Measurements from ENCODE around the gene USP24. TPM values are rescaled to one million over a fixed set of nuclear protein-coding genes. Genes with fewer than 3 reads are reported as not detected.

The USP24 gene
- total and polyA plus RNA-seq, 2 donors (not counting 1 experiment from before 2014, with no cell fraction given), result 18.9 to 152 TPM

DNA sequence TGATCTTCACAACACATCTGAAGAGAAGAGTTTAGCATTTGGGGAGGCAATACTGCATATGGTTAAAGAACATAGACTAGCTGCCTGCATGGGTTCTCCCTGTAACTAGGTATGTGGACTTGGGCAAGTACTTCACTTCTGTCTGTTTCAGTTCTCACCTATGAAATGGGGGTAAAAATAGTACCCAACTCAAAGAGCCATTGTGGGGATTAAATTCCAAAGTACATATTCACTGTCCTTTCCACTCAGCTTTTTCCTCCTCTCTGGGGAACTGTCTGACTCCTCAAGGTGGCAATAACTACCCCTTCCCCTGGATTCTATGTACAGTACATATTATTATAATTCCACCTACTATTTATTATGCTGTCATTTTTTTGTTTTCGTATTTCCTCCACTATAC, 44.7 kb downstream of the USP24 start:
- H2AFZ ChIP-seq (ENCODE audit: insufficient read depth, low read depth, low read length, poor library complexity, severe bottlenecking), result no peak overlapping the region
- H3K79me2 ChIP-seq (ENCODE audit: control insufficient read depth, insufficient read depth, low read length), result peaks cover 6% of the 10 kb centered on the region
- no peaks in the 10 kb centered on the region for H3K9me3 ChIP-seq (ENCODE audit: control extremely low read depth in 1 of 3, control insufficient read depth in 2 of 3, insufficient read depth in 1 of 3, low read length in 2 of 3)
- no CpG with 5 or more reads among the region's 1 CpG for WGBS (ENCODE audit: insufficient coverage)
- H4K20me1 ChIP-seq (ENCODE audit: control insufficient read depth, insufficient read depth, low read length, poor library complexity, severe bottlenecking), result peaks cover 9% of the 10 kb centered on the region
- ATAC-seq (ENCODE audit: low read depth) (no peak), DNase-seq (no peak)
- ChIA-PET POLR2A (no interaction called here), CTCF (no interaction called here)
- H3K4me3 ChIP-seq (ENCODE audit: control extremely low read depth in 1 of 5, extremely low read depth in 1 of 5, insufficient read depth in 1 of 5, low read depth in 2 of 5, low read length in 4 of 5), result no peak overlapping the region
- H3K27me3 ChIP-seq (replicated peaks in 1 of 4; ENCODE audit: control extremely low read depth in 1 of 4, control insufficient read depth in 3 of 4, insufficient read depth in 4 of 4, low read length in 3 of 4), result no peaks in the 10 kb centered on the region
- intact Hi-C loops (cut with micrococcal nuclease), result no loop called here
- peaks cover 9 to 73% of the 10 kb centered on the region in 2 experiments for H3K36me3 ChIP-seq (replicated peaks in 1 of 2; ENCODE audit: control extremely low read depth in 1 of 2, control insufficient read depth in 1 of 2, extremely low read depth in 1 of 2, insufficient read depth in 2 of 2, low read length in 1 of 2)
- Mint-ChIP-seq H3K27me3 (no peaks in the 10 kb centered on the region), H3K27ac (peak overlapping the region; percentile 32), H3K4me1 (peaks cover 3% of the 10 kb centered on the region), H3K4me3 (no peak overlapping the region), H3K9me3 (ENCODE audit: insufficient read depth) (no peaks in the 10 kb centered on the region)
- H3K27ac ChIP-seq (ENCODE audit: low read length in 2 of 2), result no peak overlapping the region
- H3K4me2 ChIP-seq (replicated peaks; ENCODE audit: low read depth, low read length, poor library complexity, severe bottlenecking), result no peak overlapping the region
- no peak overlapping the region for H3K9ac ChIP-seq (ENCODE audit: low read length)
- H3K4me1 ChIP-seq (ENCODE audit: control insufficient read depth in 2 of 2, insufficient read depth in 2 of 2, low read length in 2 of 2), result no peaks in the 10 kb centered on the region
- TF ChIP-seq, protein P1, sequence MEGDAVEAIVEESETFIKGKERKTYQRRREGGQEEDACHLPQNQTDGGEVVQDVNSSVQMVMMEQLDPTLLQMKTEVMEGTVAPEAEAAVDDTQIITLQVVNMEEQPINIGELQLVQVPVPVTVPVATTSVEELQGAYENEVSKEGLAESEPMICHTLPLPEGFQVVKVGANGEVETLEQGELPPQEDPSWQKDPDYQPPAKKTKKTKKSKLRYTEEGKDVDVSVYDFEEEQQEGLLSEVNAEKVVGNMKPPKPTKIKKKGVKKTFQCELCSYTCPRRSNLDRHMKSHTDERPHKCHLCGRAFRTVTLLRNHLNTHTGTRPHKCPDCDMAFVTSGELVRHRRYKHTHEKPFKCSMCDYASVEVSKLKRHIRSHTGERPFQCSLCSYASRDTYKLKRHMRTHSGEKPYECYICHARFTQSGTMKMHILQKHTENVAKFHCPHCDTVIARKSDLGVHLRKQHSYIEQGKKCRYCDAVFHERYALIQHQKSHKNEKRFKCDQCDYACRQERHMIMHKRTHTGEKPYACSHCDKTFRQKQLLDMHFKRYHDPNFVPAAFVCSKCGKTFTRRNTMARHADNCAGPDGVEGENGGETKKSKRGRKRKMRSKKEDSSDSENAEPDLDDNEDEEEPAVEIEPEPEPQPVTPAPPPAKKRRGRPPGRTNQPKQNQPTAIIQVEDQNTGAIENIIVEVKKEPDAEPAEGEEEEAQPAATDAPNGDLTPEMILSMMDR (IDR thresholded peaks at IDR 0.05), result no peak
- TF ChIP-seq EZH2 (IDR thresholded peaks at IDR 0.05; ENCODE audit: borderline replicate concordance, insufficient read depth, low read depth, low read length, poor library complexity, severe bottlenecking), result no peak

DNA sequence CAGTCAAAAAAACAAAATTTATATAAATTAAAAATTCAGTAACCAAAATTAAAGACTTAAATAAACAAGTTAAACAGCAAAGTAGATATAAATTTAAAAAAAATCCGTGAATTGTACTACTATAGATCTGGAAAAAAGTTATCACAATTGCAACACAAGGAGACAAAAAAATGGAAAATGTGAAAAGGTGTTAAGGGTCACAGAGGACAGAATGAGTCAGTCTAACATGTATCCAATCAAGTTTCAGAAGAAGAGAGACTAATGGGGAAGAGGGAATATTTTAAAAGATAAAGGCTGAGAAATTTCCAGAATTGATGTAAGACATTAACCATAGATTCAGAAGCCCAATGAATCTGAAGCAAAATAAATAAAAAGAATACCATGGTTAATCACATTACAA, 46.0 kb downstream of the USP24 start:
- no CpG with 5 or more reads among the region's 1 CpG for WGBS (ENCODE audit: insufficient coverage)
- Histone ChIP-seq H3K4me3 (ENCODE audit: control extremely low read depth in 1 of 5, extremely low read depth in 1 of 5, insufficient read depth in 1 of 5, low read depth in 2 of 5, low read length in 4 of 5) (no peak overlapping the region), H3K4me2 (replicated peaks; ENCODE audit: low read depth, low read length, poor library complexity, severe bottlenecking) (no peak overlapping the region), H3K79me2 (ENCODE audit: control insufficient read depth, insufficient read depth, low read length) (peaks cover 4% of the 10 kb centered on the region), H3K36me3 (replicated peaks in 1 of 2; ENCODE audit: control extremely low read depth in 1 of 2, control insufficient read depth in 1 of 2, extremely low read depth in 1 of 2, insufficient read depth in 2 of 2, low read length in 1 of 2) (peaks cover 9 to 78% of the 10 kb centered on the region in 2 experiments), H3K27ac (ENCODE audit: low read length in 2 of 2) (no peak overlapping the region), H4K20me1 (ENCODE audit: control insufficient read depth, insufficient read depth, low read length, poor library complexity, severe bottlenecking) (peaks cover 3% of the 10 kb centered on the region), H2AFZ (ENCODE audit: insufficient read depth, low read depth, low read length, poor library complexity, severe bottlenecking) (no peak overlapping the region), H3K9ac (ENCODE audit: low read length) (no peak overlapping the region), H3K9me3 (ENCODE audit: control extremely low read depth in 1 of 3, control insufficient read depth in 2 of 3, insufficient read depth in 1 of 3, low read length in 2 of 3) (no peaks in the 10 kb centered on the region), H3K4me1 (ENCODE audit: control insufficient read depth in 2 of 2, insufficient read depth in 2 of 2, low read length in 2 of 2) (no peaks in the 10 kb centered on the region), H3K27me3 (replicated peaks in 1 of 4; ENCODE audit: control extremely low read depth in 1 of 4, control insufficient read depth in 3 of 4, insufficient read depth in 4 of 4, low read length in 3 of 4) (no peaks in the 10 kb centered on the region)
- ChIA-PET CTCF (no interaction called here), POLR2A (no interaction called here)
- H3K9me3 Mint-ChIP-seq (ENCODE audit: insufficient read depth), result no peaks in the 10 kb centered on the region
- no peak overlapping the region for H3K27ac Mint-ChIP-seq
- H3K4me3 Mint-ChIP-seq, result no peak overlapping the region
- TF ChIP-seq, protein P1 (IDR thresholded peaks at IDR 0.05), result no peak
- no peak for TF ChIP-seq EZH2 (IDR thresholded peaks at IDR 0.05; ENCODE audit: borderline replicate concordance, insufficient read depth, low read depth, low read length, poor library complexity, severe bottlenecking)
- peaks cover 6% of the 10 kb centered on the region for H3K4me1 Mint-ChIP-seq
- intact Hi-C loops (cut with micrococcal nuclease), result loop anchor here (5.0 kb wide), 1 partner anchor 37 kb away; no protein-coding TSS in a partner anchor
- no peaks in the 10 kb centered on the region for H3K27me3 Mint-ChIP-seq
- DNase-seq, result no peak
- no peak for ATAC-seq (ENCODE audit: low read depth)

All from B cell (primary cell).